WTC11 (cell line): ENCODE measurements around the gene SLC25A22. TPM values are rescaled to one million over a fixed set of nuclear protein-coding genes. Genes with fewer than 3 reads are reported as not detected.

Source experiments
- ATAC-seq: fragments of 200-7000 bp; cut with Tn5 transposase; 2 replicates; pipeline ENCODE4 v1.10.0; 2021; ENCODE audit warnings: mild to moderate bottlenecking, moderate library complexity
- CTCF ChIA-PET: fragments of 300-600 bp; sonication (Branson Sonifier 250); formaldehyde crosslinking; loops from one replicate; lab custom pipeline; 2021; ENCODE audit warnings: antibody characterized with exemption; lab: Charles Lee
- POLR2A ChIA-PET: fragments of 350-600 bp; sonication (Branson Sonifier 250); formaldehyde crosslinking; loops from one replicate; lab custom pipeline; 2021; ENCODE audit warnings: antibody characterized with exemption; lab: Charles Lee
- DNase-seq: peaks from one replicate; pipeline ENCODE4 v3.0.0; 2021; ENCODE audit warnings: low spot score
- H3K27ac Mint-ChIP-seq: 2 replicates; pipeline ENCODE4 v1.8.0; 2021; ENCODE audit warnings: mixed read lengths
- H3K27me3 Mint-ChIP-seq: 2 replicates; pipeline ENCODE4 v1.8.0; 2021; ENCODE audit warnings: low read depth, mild to moderate bottlenecking, moderate library complexity, mixed read lengths
- H3K36me3 Mint-ChIP-seq: 2 replicates; pipeline ENCODE4 v1.8.0; 2021; ENCODE audit warnings: mixed read lengths
- H3K4me1 Mint-ChIP-seq: 2 replicates; pipeline ENCODE4 v1.8.0; 2022; ENCODE audit warnings: mixed read lengths
- H3K4me3 Mint-ChIP-seq: 2 replicates; pipeline ENCODE4 v1.8.0; 2021; ENCODE audit warnings: mild to moderate bottlenecking, moderate library complexity, mixed read lengths
- H3K9me3 Mint-ChIP-seq: 2 replicates; pipeline ENCODE4 v1.8.0; 2021; ENCODE audit warnings: mixed read lengths
- CREM ChIP-seq: sonication (generic); formaldehyde crosslinking; IDR thresholded peaks from 2 replicates; pipeline ENCODE4 v1.8.1; 2022; ENCODE audit warnings: mild to moderate bottlenecking, missing genetic modification reagents, moderate library complexity
- EMX1 ChIP-seq: fragments of 250-450 bp; sonication (Bioruptor Pico); IDR thresholded peaks from 2 replicates; pipeline ENCODE4 v1.8.0; 2021; ENCODE audit warnings: mild to moderate bottlenecking
- FOXK1 ChIP-seq: sonication (generic); formaldehyde crosslinking; IDR thresholded peaks from 2 replicates; pipeline ENCODE4 v1.8.0; 2022; ENCODE audit warnings: mild to moderate bottlenecking, moderate library complexity, missing genetic modification reagents
- HMGA2 ChIP-seq: fragments of 250-450 bp; sonication (Bioruptor Pico); IDR thresholded peaks from 2 replicates; pipeline ENCODE4 v1.4.0; 2021; ENCODE audit warnings: mild to moderate bottlenecking, moderate library complexity
- NFE2L1 ChIP-seq: sonication (generic); formaldehyde crosslinking; IDR thresholded peaks from 2 replicates; pipeline ENCODE4 v1.8.1; 2023; ENCODE audit warnings: missing genetic modification reagents
- NR2C2 ChIP-seq: sonication (generic); formaldehyde crosslinking; IDR thresholded peaks from 2 replicates; pipeline ENCODE4 v1.8.0; 2022; ENCODE audit warnings: mild to moderate bottlenecking, missing genetic modification reagents
- SMAD3 ChIP-seq: sonication (generic); formaldehyde crosslinking; IDR thresholded peaks from 2 replicates; pipeline ENCODE4 v1.8.0; 2022; ENCODE audit warnings: missing genetic modification reagents, mild to moderate bottlenecking, borderline replicate concordance
- SOX15 ChIP-seq: fragments of 250-450 bp; sonication (Bioruptor Pico); IDR thresholded peaks from 2 replicates; pipeline ENCODE4 v1.9.0; 2021; ENCODE audit warnings: mild to moderate bottlenecking
- TCF7 ChIP-seq: sonication (generic); formaldehyde crosslinking; IDR thresholded peaks from 2 replicates; pipeline ENCODE4 v1.8.0; 2022; ENCODE audit warnings: mild to moderate bottlenecking, low read depth, missing genetic modification reagents, moderate library complexity
- TEAD1 ChIP-seq: sonication (generic); formaldehyde crosslinking; IDR thresholded peaks from 2 replicates; pipeline ENCODE4 v1.8.0; 2022; ENCODE audit warnings: mild to moderate bottlenecking, missing genetic modification reagents
- TP53 ChIP-seq: sonication (generic); formaldehyde crosslinking; IDR thresholded peaks from 2 replicates; pipeline ENCODE4 v1.8.1; 2023; ENCODE audit warnings: mild to moderate bottlenecking, missing genetic modification reagents
- ZNF396 ChIP-seq: fragments of 250-450 bp; sonication (Bioruptor Pico); IDR thresholded peaks from 2 replicates; pipeline ENCODE4 v1.8.0; 2021; ENCODE audit warnings: mild to moderate bottlenecking, moderate library complexity, borderline replicate concordance
- ZNF416 ChIP-seq: fragments of 250-450 bp; sonication (Bioruptor Pico); IDR thresholded peaks from 2 replicates; pipeline ENCODE4 v1.9.0; 2021; ENCODE audit warnings: mild to moderate bottlenecking, inconsistent platforms
- total RNA-seq: library from RNA; stranded (reverse); gene quantifications from 3 replicates; pipeline ENCODE4 v1.2.3, GENCODE V29; 2021
- TF ChIP-seq, protein P1 (sequence below): sonication (generic); formaldehyde crosslinking; IDR thresholded peaks from 2 replicates; pipeline ENCODE4 v1.8.0; 2022; ENCODE audit warnings: mild to moderate bottlenecking, missing genetic modification reagents
- TF ChIP-seq, protein P2 (sequence below): sonication (generic); formaldehyde crosslinking; conservative IDR thresholded peaks from 2 replicates; pipeline ENCODE4 v1.8.1; 2023; ENCODE audit warnings: mild to moderate bottlenecking, low read depth, missing genetic modification reagents, moderate library complexity
- TF ChIP-seq, protein P3 (sequence below): sonication (generic); formaldehyde crosslinking; IDR thresholded peaks from 2 replicates; pipeline ENCODE4 v1.8.1; 2022; ENCODE audit warnings: missing genetic modification reagents, borderline replicate concordance
- TF ChIP-seq, protein P4 (sequence below): fragments of 250-450 bp; sonication (Bioruptor Pico); conservative IDR thresholded peaks from 2 replicates; pipeline ENCODE4 v1.9.0; 2021; ENCODE audit warnings: mild to moderate bottlenecking
- TF ChIP-seq, protein P5 (sequence below): sonication (generic); formaldehyde crosslinking; IDR thresholded peaks from 2 replicates; pipeline ENCODE4 v1.8.1; 2023; ENCODE audit warnings: mild to moderate bottlenecking, missing genetic modification reagents, borderline replicate concordance
- TF ChIP-seq, protein P6 (sequence below): fragments of 250-450 bp; sonication (Bioruptor Pico); IDR thresholded peaks from 2 replicates; pipeline ENCODE4 v1.9.0; 2021; ENCODE audit warnings: mild to moderate bottlenecking

The SLC25A22 gene
- total RNA-seq, 1 experiment from 2014 or later = 44.8 TPM

DNA sequence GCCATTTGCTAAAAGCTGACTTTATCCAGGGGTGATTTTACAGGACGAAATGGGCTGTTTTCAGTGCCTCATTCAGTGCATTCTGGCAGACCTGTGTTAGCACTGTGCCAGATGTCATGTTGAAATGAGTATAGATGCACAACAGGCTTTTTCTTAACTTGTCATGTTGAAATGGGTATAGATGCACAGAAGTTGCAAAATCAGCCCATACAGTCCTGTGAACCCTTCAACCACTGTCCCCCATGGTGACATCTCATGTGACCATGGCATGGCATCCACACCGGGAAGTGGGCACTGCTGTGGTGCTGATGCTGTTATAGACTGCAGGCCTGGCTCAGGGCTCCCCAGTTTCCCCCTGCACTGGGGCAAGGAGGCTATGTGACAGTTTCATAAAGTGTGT is 48.4 kb downstream of the SLC25A22 start:
- peak overlapping the region; percentile 52 for H3K4me3 Mint-ChIP-seq
- H3K27ac Mint-ChIP-seq = peak overlapping the region; percentile 70

DNA sequence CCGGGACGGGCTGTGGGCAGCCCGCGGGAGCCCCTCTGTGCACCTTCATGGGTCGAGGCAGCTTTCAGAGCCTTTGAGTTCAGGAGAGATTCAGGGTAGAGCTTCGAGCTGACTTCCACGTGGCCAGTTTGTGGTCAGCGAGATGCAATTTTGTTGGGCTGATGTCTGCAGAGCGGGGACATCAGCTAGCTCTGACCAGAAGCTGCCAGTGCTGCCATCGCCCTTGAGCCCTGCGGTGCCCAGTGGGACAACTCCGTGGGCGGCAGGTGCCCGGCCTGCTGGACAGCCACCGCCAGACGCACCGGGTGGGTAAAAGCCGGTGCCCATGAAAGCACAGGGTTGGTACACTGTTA is 50.1 kb downstream of the SLC25A22 start:
- H3K27ac Mint-ChIP-seq = no peak overlapping the region
- TF ChIP-seq NFE2L1 (peak; percentile 29; the same call in 1 of the 2 replicates), NR2C2 (CRISPR knock-in tag) (no peak), FOXK1 (CRISPR knock-in tag) (0 out of 2 replicates have a peak, but pooled peaks have one; percentile 41), TCF7 (CRISPR knock-in tag) (peak; percentile 6; the same call in 1 of the 2 replicates)
- POLR2A ChIA-PET = interaction anchor here (1.1 to 1.5 kb wide), 4 partner anchors 14 to 29 kb away, joined by 3 to 5 read pairs (median 5); partner anchors contain the start of gene GATD1
- H3K9me3 Mint-ChIP-seq = no peaks in the 10 kb centered on the region
- H3K4me1 Mint-ChIP-seq = peaks cover 36% of the 10 kb centered on the region
- peak overlapping the region; percentile 80 for H3K4me3 Mint-ChIP-seq
- DNase-seq (no peak), ATAC-seq (no peak)
- H3K36me3 Mint-ChIP-seq = peaks cover 14% of the 10 kb centered on the region
- CTCF ChIA-PET = interaction anchor here (1.7 to 2.3 kb wide), 4 partner anchors 15 to 36 kb away, joined by 6 to 30 read pairs (median 8); partner anchors contain the start of gene GATD1
- H3K27me3 Mint-ChIP-seq = no peaks in the 10 kb centered on the region

More for the DNA sequence above, 48.4 kb downstream of the SLC25A22 start:
- DNase-seq (no peak), ATAC-seq (no peak)
- Mint-ChIP-seq H3K27me3 (no peaks in the 10 kb centered on the region), H3K4me1 (peaks cover 24% of the 10 kb centered on the region), H3K36me3 (peaks cover 14% of the 10 kb centered on the region), H3K9me3 (no peaks in the 10 kb centered on the region)
- ChIA-PET CTCF (interaction anchor here (0.7 to 0.9 kb wide), 3 partner anchors 10 to 44 kb away, joined by 3 read pairs; no protein-coding TSS in a partner anchor), POLR2A (no interaction called here)
- TF ChIP-seq, protein P1, sequence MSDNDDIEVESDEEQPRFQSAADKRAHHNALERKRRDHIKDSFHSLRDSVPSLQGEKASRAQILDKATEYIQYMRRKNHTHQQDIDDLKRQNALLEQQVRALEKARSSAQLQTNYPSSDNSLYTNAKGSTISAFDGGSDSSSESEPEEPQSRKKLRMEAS (CRISPR knock-in tag) = no peak
- TF ChIP-seq, protein P2, sequence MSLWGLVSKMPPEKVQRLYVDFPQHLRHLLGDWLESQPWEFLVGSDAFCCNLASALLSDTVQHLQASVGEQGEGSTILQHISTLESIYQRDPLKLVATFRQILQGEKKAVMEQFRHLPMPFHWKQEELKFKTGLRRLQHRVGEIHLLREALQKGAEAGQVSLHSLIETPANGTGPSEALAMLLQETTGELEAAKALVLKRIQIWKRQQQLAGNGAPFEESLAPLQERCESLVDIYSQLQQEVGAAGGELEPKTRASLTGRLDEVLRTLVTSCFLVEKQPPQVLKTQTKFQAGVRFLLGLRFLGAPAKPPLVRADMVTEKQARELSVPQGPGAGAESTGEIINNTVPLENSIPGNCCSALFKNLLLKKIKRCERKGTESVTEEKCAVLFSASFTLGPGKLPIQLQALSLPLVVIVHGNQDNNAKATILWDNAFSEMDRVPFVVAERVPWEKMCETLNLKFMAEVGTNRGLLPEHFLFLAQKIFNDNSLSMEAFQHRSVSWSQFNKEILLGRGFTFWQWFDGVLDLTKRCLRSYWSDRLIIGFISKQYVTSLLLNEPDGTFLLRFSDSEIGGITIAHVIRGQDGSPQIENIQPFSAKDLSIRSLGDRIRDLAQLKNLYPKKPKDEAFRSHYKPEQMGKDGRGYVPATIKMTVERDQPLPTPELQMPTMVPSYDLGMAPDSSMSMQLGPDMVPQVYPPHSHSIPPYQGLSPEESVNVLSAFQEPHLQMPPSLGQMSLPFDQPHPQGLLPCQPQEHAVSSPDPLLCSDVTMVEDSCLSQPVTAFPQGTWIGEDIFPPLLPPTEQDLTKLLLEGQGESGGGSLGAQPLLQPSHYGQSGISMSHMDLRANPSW (CRISPR knock-in tag) = no peak
- TF ChIP-seq EMX1 (CRISPR knock-in tag) = no peak
- TF ChIP-seq ZNF396 (CRISPR knock-in tag) = no peak

DNA sequence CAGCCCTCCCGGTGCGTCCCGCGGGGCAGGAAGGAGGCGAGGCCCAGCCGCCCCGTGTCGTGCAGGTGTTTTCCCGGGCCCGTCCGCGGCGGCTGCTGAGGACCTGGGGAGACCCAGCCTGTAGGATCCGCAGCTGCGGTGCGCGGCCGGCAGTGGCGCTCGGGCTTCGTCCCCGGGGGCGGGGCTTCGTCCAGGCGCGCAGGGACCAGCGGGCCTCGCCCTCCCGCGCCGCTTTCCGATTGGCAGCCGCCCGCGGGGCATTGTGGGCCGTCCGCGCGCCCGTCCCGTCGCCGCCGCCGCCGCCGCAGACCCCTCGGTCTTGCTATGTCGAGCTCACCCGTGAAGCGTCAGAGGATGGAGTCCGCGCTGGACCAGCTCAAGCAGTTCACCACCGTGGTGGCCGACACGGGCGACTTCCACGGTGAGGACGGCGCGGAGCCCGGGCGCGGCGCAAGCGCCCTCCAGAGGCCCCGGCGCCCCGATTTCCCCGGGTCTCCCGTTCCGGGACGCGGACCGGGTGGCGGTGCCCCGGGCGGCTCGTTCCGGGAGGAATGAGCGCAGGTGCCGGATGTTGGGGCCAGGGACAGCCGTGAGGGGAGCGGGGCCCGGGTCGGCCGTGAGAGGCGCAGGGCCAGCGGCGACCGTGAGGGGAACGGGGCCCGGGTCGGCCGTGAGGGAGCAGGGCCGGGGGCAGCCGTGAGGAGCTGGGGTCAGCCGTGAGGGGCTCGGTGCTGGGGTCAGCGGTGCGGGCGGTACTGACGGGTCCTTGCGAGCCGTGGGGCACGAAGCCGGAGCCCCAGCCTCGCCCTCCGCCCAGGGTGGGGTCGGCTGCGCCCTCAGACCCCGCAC is 50.7 kb downstream of the SLC25A22 start, which contains the start of gene TALDO1:
TALDO1 (plus strand) TSS at position 307 of the 849 bp plus-strand sequence; CDS start at position 325, 18 bp downstream.
- peak within 1 kb of the TSS; percentile 96 for H3K27ac Mint-ChIP-seq
- peak; percentile 94 for DNase-seq
- POLR2A ChIA-PET = interaction anchor here (0.6 to 1.5 kb wide), 8 partner anchors 8 to 97 kb away, joined by 3 to 6 read pairs (median 4); partner anchors contain the start of gene GATD1
- no peaks in the 10 kb centered on the region for H3K27me3 Mint-ChIP-seq
- ATAC-seq = peak; percentile 87
- peak within 1 kb of the TSS; percentile 80 for H3K4me3 Mint-ChIP-seq
- peaks cover 9% of the 10 kb centered on the region for H3K36me3 Mint-ChIP-seq
- CTCF ChIA-PET = interaction anchor here (0.7 to 2.3 kb wide), 6 partner anchors 9 to 61 kb away, joined by 3 to 30 read pairs (median 6); partner anchors contain the start of gene GATD1
- no peaks in the 10 kb centered on the region for H3K9me3 Mint-ChIP-seq
- peaks cover 36% of the 10 kb centered on the region for H3K4me1 Mint-ChIP-seq
- TF ChIP-seq SOX15 (CRISPR knock-in tag) = no peak
- peak; percentile 17; the same call in 1 of the 2 replicates for TF ChIP-seq SMAD3 (CRISPR knock-in tag)
- TF ChIP-seq, protein P3, sequence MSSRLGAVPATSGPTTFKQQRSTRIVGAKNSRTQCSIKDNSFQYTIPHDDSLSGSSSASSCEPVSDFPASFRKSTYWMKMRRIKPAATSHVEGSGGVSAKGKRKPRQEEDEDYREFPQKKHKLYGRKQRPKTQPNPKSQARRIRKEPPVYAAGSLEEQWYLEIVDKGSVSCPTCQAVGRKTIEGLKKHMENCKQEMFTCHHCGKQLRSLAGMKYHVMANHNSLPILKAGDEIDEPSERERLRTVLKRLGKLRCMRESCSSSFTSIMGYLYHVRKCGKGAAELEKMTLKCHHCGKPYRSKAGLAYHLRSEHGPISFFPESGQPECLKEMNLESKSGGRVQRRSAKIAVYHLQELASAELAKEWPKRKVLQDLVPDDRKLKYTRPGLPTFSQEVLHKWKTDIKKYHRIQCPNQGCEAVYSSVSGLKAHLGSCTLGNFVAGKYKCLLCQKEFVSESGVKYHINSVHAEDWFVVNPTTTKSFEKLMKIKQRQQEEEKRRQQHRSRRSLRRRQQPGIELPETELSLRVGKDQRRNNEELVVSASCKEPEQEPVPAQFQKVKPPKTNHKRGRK = no peak
- TF ChIP-seq ZNF416 = no peak
- no peak for TF ChIP-seq HMGA2 (CRISPR knock-in tag)
- TF ChIP-seq, protein P4, sequence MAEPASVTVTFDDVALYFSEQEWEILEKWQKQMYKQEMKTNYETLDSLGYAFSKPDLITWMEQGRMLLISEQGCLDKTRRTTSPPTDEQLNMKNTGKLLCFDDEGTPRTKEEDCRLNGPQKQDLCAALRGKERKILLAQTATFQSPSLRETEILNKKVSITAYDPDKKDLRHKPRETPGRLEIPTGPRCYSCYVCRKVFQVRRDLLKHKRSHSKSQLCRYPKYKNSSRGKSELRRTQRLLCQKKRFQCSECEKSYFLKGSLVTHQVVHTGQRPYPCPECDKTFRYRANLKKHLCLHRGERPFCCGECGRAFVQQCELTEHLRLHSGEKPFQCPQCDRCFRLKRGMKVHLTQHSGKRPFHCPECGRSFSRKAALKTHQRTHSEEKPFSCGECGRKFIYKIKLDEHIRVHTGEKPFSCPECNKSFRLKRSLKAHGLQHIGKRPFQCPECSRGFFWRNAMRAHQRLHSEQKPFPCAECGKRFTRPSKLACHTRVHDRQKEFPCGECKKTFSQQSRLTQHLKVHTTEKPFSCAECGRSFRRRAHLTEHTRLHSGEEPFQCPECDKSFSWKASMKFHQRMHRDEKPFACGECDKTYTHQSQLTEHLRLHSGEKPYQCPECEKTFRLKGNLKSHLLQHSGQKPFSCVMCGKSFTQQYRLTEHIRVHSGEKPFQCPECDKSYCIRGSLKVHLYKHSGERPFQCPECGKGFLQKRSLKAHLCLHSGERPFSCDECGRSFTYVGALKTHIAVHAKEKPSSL = no peak
- no peak; the same call in 1 of the 2 replicates for TF ChIP-seq CREM
- no peak for TF ChIP-seq NFE2L1
- TF ChIP-seq TP53 (CRISPR knock-in tag) = no peak
- TF ChIP-seq TEAD1 = peak; percentile 68; the same call in 1 of the 2 replicates
- TF ChIP-seq, protein P5, sequence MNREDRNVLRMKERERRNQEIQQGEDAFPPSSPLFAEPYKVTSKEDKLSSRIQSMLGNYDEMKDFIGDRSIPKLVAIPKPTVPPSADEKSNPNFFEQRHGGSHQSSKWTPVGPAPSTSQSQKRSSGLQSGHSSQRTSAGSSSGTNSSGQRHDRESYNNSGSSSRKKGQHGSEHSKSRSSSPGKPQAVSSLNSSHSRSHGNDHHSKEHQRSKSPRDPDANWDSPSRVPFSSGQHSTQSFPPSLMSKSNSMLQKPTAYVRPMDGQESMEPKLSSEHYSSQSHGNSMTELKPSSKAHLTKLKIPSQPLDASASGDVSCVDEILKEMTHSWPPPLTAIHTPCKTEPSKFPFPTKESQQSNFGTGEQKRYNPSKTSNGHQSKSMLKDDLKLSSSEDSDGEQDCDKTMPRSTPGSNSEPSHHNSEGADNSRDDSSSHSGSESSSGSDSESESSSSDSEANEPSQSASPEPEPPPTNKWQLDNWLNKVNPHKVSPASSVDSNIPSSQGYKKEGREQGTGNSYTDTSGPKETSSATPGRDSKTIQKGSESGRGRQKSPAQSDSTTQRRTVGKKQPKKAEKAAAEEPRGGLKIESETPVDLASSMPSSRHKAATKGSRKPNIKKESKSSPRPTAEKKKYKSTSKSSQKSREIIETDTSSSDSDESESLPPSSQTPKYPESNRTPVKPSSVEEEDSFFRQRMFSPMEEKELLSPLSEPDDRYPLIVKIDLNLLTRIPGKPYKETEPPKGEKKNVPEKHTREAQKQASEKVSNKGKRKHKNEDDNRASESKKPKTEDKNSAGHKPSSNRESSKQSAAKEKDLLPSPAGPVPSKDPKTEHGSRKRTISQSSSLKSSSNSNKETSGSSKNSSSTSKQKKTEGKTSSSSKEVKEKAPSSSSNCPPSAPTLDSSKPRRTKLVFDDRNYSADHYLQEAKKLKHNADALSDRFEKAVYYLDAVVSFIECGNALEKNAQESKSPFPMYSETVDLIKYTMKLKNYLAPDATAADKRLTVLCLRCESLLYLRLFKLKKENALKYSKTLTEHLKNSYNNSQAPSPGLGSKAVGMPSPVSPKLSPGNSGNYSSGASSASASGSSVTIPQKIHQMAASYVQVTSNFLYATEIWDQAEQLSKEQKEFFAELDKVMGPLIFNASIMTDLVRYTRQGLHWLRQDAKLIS (CRISPR knock-in tag) = no peak
- TF ChIP-seq, protein P6, sequence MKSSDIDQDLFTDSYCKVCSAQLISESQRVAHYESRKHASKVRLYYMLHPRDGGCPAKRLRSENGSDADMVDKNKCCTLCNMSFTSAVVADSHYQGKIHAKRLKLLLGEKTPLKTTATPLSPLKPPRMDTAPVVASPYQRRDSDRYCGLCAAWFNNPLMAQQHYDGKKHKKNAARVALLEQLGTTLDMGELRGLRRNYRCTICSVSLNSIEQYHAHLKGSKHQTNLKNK (CRISPR knock-in tag) = no peak
